Measurements from ENCODE around the gene ENC1.

The ENC1 gene

DNA sequence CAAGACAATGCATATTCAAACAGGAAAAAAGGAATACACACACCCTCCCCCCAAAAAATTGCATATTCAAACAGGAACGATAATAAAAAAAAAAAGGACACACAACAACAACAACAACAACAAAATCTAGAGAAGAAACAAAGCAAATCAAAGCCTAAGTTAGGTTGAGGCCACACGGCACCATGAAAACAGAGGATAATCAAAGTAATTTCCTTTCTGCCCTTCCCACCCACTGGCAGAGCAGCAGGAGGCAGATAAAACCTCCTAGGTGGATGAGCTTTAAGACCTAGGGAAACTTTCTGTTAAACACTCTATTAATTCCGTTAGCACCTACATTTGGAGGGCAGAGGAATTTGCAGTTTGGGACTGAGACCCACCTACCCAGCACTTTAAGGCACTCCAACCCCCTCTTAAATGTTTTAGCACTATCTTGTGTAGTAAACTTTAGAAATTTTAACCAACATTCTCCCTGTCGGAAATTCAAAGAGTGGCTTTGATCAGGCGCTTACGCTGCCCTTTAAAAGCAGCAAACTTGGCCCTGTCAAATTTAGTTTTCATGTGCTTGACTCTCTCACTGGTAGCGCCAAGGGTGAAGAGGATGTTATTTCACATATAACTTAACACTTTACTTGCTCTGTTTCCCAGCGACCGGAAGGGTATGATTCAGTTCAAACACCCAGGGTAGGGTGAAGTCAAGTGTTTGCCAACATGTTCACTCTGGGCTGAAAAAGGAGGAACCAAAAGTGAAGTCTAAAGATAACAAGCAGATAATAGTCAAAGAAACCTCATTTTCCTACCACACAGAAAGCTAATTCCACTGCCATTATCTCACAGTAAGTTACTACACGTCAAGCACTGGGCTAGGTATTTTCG, 9.2 kb downstream of the ENC1 start:
- no peak for DNase-seq (ENCODE audit: low read depth in 2 of 2)

DNA sequence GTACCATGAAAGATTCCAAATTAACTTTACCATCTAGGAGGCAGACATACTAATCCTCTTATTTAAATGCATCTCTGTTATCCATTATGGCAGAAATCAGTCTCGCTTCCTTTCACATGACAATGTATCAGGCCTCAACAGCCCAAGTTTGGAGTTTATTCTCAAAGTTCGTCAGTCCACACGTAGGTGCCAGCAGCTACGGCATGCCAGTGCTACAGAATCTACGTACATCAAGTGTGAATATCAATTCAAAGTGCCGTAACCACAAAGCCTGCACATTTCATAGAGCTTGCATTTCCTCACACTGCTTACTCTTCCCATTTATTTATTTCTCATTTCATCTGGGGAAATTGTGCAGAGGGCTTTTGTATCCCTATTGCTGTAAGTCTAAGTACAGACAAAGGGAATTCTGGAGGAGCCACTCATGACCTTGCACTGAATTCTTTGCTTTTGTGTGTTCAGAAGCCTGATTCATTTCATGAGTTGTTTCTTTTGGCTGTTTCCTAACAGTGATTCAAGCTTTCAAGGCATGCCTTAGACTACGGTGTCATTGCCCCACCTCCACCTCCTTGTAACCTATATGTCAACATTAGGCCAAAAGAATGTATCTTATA, 10.0 kb downstream of the ENC1 start:
- DNase-seq (ENCODE audit: low read depth in 2 of 2): no peak

DNA sequence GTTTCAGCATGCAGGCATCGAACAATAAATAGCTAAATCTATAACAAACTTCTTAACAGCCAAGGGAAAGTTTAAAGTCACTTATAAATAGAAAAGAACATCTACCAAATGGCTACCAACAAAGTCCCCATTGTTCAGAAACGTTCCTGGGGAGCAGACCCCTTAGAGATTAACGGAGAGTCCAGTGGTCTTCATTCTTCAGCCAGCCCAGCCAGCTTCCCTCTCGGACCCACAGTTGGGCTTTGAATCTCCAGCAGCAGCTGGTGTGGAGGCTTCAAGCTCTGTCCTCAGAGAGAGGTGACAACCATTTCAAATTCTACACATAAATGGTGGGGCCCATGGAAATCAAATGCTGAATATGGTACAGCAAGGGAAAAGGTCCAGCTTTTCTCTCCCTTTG, 11.2 kb downstream of the ENC1 start:
- no peak for DNase-seq (ENCODE audit: low read depth in 2 of 2)

DNA sequence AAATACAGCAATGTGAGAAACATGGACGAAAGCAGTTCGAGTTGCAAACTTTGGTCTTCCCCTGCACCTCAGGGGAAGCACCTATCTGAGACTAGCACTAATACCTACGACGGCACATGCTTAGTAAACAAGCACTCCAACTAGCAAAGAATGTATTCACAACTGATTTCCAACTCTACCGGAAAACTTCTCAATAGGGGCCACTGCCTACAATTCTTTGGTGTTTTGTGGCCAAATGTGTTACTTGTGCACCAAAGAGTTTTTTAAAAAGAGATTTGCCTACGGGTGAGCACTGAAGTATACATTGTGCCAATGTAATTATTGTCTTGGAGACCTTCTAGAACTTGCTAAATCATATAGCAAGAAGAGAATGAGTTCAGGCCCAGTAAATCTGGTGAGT, 12.2 kb downstream of the ENC1 start:
- DNase-seq (ENCODE audit: low read depth in 2 of 2): no peak

DNA sequence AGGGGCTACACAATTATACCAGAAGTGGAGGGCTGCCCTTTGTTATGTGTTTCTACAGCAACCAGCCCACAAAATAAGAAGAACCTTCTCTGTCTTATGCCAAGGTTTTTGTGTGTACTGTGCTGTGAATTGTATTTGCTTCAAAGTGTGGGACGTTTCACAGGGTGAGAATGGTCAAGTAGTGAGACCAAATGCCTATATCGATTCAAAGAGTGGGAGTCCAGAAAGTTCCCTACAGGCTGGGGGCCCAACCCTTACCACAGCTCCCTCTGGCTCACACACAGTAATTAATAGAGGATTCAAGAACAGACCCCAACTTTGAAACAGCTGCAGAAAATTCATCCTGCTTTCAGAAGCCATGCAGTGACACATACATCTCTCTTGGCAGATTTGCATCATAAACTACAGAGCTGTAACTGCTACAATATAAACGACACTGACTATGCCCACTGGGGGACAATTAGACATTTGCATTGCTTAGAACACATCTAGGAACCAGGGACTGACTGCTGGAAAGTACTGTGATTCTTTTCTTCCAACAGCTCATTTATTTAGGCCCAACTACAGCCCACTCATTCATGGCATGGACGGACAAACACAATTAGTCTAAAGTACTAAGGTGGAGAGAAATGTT, 12.8 kb downstream of the ENC1 start:
- DNase-seq (ENCODE audit: low read depth in 2 of 2): no peak

DNA sequence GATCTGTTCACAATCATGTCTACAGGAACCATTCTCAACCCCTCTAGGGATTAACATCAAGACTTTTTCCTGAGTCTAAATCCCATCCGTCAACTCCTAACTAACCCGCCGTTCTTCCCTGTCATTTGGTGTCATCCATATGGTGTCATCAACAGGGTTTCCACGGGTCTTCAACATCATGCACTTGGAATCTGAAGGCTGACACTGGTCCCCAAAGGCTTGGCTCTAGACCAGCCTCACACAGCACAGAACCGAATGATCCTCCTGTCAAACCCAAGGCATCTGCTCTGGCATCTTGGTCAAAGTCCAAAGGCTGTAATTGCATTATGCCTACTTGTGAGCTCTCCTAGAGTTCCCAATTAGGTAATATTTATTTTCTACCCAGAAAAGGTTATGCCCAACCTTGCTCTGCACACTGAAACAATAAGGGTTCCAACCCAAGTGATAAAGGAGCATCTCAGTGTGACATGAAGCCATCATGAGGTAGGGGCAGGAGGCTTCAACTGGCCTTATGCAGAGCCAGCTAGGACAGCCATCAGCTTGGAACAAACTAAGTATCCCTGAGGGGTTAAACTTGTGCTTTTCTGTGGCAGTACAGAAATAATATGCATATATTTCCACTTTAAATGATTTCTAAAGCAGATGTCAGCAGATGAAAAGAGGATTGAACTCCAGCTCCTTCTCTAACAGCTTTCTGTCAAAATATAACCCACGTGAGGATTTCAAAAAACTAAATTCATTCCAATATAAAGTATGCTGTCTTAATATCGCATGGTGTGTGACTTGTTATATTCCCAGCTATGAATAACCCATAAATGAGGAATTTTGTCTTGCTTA, 13.9 kb downstream of the ENC1 start:
- no peak for DNase-seq (ENCODE audit: low read depth in 2 of 2)

DNA sequence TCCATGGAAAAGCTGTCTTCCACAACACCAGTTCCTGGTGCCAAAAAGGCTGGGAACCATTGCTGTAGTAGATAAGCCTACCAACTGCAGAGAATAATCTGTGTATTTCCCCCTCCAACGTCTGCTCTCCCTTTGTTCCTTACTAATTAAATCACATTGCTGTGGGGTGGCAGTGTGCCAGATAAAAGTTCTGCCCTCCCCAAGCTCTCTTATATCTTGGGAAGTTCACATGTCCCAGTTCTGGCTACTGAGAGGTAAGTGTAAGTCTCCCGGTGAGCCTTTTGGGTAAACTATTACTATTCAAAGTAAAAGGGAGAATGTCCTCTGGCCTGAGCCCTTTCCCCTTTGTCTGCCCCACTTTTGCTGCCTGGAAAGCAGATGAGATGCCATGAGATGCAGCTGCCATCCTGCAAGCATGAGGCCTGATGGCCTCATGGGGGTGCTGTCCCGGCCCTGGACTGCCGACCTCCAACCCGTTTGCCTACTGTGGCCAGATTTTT, 14.7 kb downstream of the ENC1 start:
- no peak for DNase-seq (ENCODE audit: low read depth in 2 of 2)

DNA sequence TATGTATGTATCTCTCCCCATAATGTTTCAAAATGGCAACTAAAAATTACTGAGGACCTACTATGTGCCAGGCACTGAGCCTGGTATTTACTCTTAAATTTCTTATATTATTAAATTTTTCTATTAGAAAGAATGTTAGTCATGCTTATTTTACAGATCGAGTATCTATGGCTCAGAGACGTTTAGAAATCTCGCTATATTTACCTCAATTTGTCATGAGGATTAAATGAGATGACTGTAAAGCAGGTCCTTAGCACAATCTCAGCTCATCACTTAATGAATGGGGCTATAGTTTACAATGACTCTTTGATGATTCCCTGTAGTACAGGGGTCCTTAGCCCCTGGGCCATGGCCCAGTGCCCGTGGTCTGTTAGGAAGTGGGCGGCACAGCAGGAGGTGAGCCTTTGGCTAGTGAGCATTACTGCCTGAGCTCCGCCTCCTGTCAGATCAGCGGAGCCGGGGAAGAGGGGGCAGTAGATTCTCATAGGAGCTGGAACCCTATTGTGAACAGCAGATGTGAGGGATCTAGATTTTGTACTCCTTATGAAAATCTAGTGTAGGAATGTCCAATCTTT, 15.5 kb downstream of the ENC1 start:
- no peak for DNase-seq (ENCODE audit: low read depth in 2 of 2)

DNA sequence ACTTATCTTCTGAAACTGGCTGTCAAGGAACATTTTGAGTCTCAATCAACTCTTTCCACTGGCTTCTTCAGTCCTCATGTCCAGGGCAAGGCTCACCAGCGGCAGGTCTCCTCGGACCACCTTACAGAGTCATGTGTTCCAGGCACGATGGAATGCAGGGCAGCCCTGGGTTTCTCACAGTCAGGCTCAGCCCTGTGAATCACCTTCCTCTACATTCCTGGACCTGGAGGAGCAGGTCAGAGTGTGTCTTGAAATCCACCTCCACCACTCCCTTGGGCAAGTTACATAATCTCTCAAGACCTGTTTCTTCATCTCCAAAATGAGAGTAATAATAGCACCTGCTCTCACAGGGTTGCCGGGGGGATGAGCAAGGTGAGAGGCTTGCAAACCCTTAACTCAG, 16.0 kb downstream of the ENC1 start:
- DNase-seq (ENCODE audit: low read depth in 2 of 2): no peak

DNA sequence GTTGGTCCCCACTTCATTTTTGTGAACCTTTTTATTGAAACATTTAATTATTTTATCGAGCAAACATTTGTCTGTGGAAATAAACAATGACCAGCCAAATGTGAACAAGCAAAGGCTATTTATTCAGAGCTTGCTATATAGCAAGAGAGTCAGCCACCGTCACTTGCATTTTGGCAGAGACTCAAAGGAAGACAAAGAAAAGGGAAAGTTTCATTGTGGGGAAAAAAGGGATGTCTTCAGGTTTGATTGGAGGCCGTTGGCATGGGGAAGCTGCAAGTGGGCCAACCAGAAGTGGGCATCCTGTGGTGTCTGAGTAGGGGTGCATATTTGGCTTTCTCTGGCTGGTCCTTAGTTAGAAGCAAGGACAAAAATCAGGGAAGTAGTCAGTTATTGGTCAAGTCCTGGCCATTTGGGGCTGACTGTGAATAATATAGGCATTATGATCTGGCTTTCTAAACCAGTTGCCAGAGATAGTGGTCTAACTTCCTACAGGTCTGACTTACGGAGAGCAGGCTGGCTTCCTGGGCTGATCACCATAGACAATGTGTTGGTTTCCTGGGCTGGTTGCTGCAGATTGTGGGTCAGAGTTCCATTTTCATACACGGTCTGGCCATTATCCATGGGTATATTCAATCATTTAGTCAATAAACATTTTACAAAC, 16.6 kb downstream of the ENC1 start:
- DNase-seq (ENCODE audit: low read depth in 2 of 2): no peak

DNA sequence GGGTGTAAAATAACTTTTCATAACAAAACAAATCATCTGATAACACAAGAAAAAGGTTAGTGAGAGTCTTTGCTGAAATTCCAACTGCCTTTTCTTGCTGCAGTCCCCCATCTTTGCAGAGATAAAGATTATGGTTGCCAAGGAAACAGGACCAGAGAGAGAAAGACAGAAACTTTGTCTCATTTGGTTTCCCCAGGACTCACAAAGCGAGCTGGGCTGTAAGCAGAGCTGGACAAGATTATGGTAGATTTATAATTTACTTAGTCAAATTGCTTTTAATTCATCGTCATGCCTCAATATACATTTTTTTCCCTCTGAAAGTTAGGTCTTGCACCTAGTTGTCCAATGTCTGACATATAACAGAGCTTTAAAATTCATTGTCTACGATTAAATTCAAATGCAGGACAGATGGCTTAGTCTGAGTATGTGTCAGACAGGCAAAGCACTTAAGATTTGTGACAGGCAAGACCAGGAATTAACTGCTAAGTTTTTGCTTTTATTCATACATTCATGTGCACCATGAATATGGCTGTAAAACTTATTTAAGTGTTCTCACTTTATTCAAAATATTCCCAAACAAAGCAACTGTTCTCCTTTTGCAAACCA, 17.4 kb downstream of the ENC1 start:
- no peak for DNase-seq (ENCODE audit: low read depth in 2 of 2)

DNA sequence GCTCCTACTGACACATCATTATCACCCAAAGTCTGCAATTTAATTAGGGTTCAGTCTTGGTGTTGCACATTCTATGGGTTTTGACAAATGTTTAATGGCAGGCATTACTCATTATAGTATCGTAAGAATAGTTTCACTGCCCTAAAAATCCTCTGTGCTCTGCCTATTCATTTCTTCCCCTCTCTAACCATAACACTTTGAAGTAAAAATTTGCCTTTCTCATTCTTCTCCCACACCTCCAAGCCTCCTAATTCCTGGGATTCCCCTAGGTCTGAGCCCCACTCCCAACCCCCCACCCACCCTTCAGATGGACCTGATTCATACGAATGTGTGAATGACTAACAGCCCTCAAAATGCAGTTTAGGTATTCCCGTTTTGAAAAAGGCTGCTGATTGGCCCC, 18.4 kb downstream of the ENC1 start:
- DNase-seq (ENCODE audit: low read depth in 2 of 2): no peak

DNA sequence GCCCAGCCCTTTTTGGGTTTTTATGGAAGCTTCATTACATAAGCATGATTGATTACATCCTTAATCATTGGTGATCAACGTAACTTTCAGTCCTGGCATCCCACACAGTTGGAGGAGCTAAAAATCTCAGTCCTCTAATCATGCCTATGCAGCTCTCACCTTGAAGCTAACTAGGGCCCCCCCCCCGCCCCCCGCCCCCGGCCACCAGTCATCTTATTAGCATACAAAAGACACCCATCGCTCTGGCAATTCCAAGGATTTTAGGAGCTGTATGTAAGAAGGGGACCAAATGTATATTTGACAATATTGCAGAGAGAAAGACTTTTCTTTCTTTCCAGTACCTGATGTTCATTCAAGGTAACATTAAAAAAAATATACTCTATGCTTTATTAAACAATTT, 19.0 kb downstream of the ENC1 start:
- no peak for DNase-seq (ENCODE audit: low read depth in 2 of 2)

DNA sequence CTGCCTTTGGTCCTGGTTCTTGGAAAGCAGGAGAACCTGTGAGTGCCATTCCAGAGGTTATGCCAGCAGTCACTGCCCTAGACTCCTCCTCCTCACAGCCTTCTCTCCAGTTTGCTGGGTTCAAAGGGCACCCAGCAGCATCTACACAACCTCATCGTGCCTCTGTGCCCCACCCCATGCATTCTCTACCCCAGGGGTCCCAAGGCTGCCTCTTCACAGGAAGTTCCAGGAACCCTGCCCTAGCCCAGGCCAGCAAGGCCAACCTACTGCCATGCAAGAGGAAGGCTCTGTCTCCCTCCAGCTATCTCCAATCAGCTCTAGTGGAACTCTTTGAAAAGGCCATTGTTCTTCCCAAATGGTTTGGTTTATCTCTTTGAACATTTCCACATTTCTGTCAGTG, 21.2 kb downstream of the ENC1 start:
- DNase-seq (ENCODE audit: low read depth in 2 of 2): no peak

DNA sequence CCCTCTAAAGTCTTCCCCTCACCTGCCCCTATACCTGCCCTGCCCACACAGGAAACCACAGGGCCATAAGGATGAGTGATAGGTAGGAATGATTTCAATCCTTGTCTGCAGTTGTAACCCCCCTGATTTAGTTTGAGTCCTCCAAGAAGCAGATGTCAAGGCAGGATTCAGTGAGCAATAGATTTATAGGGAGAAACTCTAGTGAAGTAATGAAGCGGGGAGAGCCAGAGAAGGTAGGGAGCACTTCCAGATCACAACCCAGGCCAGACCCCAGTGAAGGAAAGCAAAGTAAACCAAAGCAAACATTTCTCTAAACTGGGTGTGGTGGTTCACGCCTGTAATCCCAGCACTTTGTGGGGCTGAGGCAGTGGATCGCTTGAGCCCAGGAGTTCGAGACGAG, 22.4 kb downstream of the ENC1 start:
- DNase-seq (ENCODE audit: low read depth in 2 of 2): no peak

DNA sequence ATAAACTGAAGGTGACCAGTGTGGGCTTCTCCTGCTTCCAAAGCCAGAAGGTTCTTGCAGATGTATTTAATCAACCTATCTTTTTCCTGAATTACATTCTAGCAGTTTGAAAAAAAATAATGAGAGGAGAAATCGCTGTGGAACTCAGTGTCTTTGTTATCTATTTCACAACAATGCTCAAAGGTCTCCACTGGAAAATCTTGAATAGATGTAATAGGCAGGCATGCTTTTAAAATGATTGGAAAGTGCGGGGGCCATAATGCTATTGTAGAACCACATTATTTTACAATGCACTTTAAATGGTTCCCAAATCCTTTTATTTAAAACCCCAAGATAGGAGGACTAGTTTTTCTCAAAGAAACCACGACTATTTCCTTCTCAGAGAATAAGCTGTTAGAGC, 23.3 kb downstream of the ENC1 start:
- no peak for DNase-seq (ENCODE audit: low read depth in 2 of 2)

DNA sequence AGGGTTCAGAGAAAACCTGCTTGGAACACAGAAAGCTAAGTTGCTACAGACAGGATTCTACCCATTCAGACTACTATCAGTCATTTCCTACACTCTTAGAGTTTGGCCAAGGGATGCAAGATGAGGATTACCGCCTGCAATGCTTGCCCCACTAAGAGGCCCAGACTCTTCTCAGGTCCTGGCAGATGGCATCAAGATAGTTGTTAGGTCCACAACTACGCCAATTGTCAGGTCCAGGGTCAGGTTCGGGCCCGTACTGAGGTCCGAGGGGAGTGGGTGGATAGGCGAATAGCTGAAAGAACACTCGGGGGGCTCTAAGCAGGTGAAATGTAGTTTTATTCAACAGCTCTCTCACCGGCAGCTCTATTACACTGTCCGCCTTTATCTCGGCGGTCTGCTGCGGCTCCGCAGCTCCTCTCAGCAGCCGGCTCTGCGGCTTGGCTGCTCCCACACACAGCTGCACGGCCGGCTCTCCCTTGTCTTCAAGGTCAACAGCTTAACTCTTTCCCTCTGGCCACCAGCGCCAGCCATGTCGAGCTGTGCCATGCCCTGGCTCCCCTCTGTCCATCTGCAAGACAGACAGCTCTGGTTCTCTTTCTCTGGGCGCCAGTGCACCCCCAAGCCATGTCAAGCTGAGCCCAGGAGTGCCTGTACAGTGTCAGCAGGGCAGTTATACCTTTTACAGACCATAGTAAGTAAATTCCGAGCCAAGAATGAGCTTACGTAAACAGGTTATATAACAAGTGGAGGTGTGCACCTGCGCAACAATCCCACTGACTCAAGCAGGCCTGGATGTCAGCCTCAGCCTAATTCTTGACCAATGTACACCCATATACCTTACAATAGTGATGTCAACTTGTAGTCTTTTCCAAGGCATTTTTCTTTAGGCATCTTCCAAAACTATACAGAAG, 24.0 kb downstream of the ENC1 start:
- DNase-seq (ENCODE audit: low read depth in 2 of 2): no peak

DNA sequence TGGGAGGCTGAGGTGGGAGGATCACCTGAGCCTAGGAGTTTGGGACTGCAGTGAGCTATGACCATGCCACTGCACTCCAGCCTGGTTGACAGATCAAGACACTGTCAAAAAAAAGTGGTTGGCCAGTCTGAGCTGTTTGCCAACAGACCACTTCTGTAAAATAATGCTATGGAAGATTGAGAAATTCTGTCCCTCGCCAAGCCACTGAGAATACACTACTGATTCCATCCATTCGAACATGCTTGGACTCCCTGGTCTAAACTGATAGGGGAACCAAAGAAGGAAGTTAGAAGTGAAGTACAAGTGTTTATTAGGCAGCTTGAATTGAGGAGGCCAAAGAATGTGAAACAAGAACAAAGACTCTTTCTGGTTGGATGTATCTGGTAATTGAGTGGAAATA, 27.2 kb downstream of the ENC1 start:
- DNase-seq (ENCODE audit: low read depth in 2 of 2): no peak

DNA sequence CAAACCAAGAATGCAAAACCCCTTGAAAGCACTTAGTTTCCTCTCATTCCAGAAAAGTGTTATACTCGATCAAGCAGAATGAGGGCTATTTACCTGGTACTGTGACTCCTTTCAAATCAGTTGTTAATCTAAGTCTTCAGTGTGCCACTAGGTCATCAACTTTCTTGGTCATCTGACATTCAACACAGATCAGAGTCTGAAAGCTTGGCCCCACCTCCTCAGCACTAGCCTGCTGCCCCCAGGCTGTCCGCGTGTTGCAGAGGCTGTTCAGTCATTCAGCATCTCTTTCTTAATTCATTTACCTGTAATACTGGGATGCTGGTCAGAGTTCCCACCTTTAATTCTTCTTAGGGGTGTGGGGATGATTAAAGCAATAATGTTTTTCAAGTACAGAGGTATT, 28.5 kb downstream of the ENC1 start:
- no peak for DNase-seq (ENCODE audit: low read depth in 2 of 2)

Measured in stimulated activated CD4-positive, alpha-beta T cell treated with anti-CD3 and anti-CD28 coated beads, Interleukin-1b, Interleukin-23, amount 100 ng/mL, for 1 hour (primary cell).